ENCODE results near the gene UMAD1.
"Not testable (repeated sequence)": the region's sequence is repeated elsewhere in the genome, so short reads cannot be mapped to it uniquely, and the experiment has no call there.

UMAD1 gene

GRCh38 chr7:7810380-7810779, 169.8 kb downstream of the UMAD1 start:
- DNase-seq (ENCODE audit: low spot score), result no peak
- TF ChIP-seq CTCF (IDR thresholded peaks at IDR 0.05; ENCODE audit: extremely low read depth, missing control alignments), result no peak

GRCh38 chr7:7810826-7811225, 170.3 kb downstream of the UMAD1 start:
- no peak for TF ChIP-seq CTCF (IDR thresholded peaks at IDR 0.05; ENCODE audit: extremely low read depth, missing control alignments)

GRCh38 chr7:7812112-7812511, 171.6 kb downstream of the UMAD1 start:
- TF ChIP-seq CTCF (IDR thresholded peaks at IDR 0.05; ENCODE audit: extremely low read depth, missing control alignments), result no peak
- no peak for DNase-seq (ENCODE audit: low spot score)

More at GRCh38 chr7:7810826-7811225, 170.3 kb downstream of the UMAD1 start:
- no peak for DNase-seq (ENCODE audit: low spot score)

GRCh38 chr7:7815395-7815794, 174.8 kb downstream of the UMAD1 start:
- TF ChIP-seq CTCF (IDR thresholded peaks at IDR 0.05; ENCODE audit: extremely low read depth, missing control alignments), result no peak
- DNase-seq (ENCODE audit: low spot score), result no peak

- peak; percentile 38 for DNase-seq (ENCODE audit: low spot score)
- no peak for TF ChIP-seq CTCF (IDR thresholded peaks at IDR 0.05; ENCODE audit: extremely low read depth, missing control alignments)
Measured at GRCh38 chr7:7816084-7816483, 175.5 kb downstream of the UMAD1 start.

GRCh38 chr7:7816816-7817536, 176.4 kb downstream of the UMAD1 start:
- DNase-seq (ENCODE audit: low spot score), result no peak
- no peak for TF ChIP-seq CTCF (IDR thresholded peaks at IDR 0.05; ENCODE audit: extremely low read depth, missing control alignments)

- no peak for TF ChIP-seq CTCF (IDR thresholded peaks at IDR 0.05; ENCODE audit: extremely low read depth, missing control alignments)
- DNase-seq (ENCODE audit: low spot score), result no peak
Measured at GRCh38 chr7:7817748-7818147, 177.2 kb downstream of the UMAD1 start.

- DNase-seq (ENCODE audit: low spot score), result not testable (repeated sequence)
Measured at GRCh38 chr7:7818179-7818578, 177.6 kb downstream of the UMAD1 start.
